GM12892 (cell line): ENCODE results near the gene POLR3A.

ENCODE experiments used
- POLR2A ChIP-seq: IDR thresholded peaks from 2 replicates; pipeline ENCODE4 v1.6.1; 2011; ENCODE audit warnings: low read depth, low read length, control low read depth
- POLR2AphosphoS5 ChIP-seq: IDR thresholded peaks from 2 replicates; pipeline ENCODE4 v1.6.1; 2011; ENCODE audit warnings: low read depth, low read length, control low read depth

GRCh38 chr10:78011065-78011464 lies 18.2 kb downstream of the POLR3A start:
- TF ChIP-seq POLR2AphosphoS5 (no peak), POLR2A (no peak)
